ENCODE data around the gene ITSN1. TPM values are rescaled to one million over a fixed set of nuclear protein-coding genes. Genes with fewer than 3 reads are reported as not detected.
"Not testable (repeated sequence)": the region's sequence is repeated elsewhere in the genome, so short reads cannot be mapped to it uniquely, and the experiment has no call there.

The ITSN1 gene
- total RNA-seq, 2 donors from 2014 or later: 2.5 to 2.9 TPM

DNA sequence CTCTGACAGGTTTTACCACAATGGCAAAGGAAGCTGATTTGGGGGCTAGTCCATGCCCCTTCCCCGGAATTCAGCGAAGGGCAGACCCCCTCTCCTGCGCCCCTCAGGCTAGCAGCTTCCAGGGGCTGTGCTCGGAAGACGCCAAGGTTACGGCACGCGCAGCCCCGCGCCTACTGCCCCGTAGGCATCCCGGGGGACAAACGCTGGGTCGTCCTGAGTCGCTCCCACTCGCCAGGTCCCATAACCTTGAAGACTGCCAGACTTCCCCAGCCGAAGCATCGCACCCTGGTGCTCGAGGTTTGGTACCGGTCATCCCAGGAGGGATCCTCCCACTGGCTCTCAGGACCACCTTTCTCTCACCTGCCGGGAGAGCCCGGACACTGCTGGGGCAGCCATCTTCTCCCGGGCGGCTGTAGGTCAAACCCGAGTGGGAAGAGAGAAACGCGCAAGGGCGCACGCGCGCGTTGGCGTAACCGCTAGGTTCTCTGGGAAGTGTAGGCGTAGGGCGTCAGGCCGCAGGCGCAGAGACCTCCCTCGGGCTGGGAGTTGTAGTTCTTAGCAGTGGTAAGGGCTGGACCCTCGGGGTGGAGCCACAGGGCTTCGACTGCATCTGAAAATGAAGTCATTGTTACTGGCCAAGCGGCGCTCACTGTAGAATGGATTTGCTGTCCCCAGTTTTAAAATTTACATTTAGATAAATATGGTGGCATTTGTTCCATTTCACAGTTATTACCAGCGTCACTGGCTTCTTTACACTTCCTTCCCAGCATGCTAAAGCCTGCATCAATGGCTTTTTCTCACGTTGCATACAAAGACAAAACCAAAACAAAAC is 273.3 kb downstream of the ITSN1 start, which contains the start of gene ATP5PO:
ATP5PO (minus strand) TSS at position 437 of the 832 bp plus-strand sequence; CDS start at position 396, 41 bp downstream.
- Mint-ChIP-seq H3K27ac (peak within 1 kb of the TSS; percentile 98), H3K4me3 (peak within 1 kb of the TSS; percentile 97), H3K27me3 (no peaks in the 10 kb centered on the region), H3K36me3 (ENCODE audit: low read depth) (no peaks in the 10 kb centered on the region), H3K4me1 (peaks cover 16% of the 10 kb centered on the region)
- DNase-seq (peak; percentile 87 to 91 (median 91)), ATAC-seq (peak; percentile 99)
- H3K9me3 ChIP-seq (ENCODE audit: control insufficient read depth, low read length, poor library complexity, severe bottlenecking): no peaks in the 10 kb centered on the region

DNA sequence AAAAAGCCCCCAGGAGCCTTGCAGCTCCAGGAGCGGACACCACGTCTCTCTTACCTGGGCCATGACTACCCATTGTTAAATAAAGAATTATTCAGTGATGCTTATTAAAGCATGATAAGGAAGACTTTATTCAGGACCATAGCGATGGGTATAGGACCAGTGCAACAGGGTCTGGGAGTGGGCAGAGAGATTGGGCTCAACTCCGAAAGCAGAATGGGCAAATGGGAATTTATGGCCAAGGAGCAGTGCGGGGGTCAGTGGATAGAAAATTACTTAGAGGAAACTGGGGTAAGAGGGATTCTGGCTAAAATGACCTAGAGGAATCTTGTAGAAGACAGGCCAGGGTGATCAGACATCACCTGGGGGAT is 273.9 kb downstream of the ITSN1 start:
- peak overlapping the region; percentile 97 for H3K4me3 Mint-ChIP-seq
- DNase-seq: no peak
- no peak for ATAC-seq
- H3K9me3 ChIP-seq (ENCODE audit: control insufficient read depth, low read length, poor library complexity, severe bottlenecking): no peaks in the 10 kb centered on the region
- no peaks in the 10 kb centered on the region for H3K27me3 Mint-ChIP-seq
- H3K36me3 Mint-ChIP-seq (ENCODE audit: low read depth): no peaks in the 10 kb centered on the region
- peak overlapping the region; percentile 98 for H3K27ac Mint-ChIP-seq
- peaks cover 16% of the 10 kb centered on the region for H3K4me1 Mint-ChIP-seq

DNA sequence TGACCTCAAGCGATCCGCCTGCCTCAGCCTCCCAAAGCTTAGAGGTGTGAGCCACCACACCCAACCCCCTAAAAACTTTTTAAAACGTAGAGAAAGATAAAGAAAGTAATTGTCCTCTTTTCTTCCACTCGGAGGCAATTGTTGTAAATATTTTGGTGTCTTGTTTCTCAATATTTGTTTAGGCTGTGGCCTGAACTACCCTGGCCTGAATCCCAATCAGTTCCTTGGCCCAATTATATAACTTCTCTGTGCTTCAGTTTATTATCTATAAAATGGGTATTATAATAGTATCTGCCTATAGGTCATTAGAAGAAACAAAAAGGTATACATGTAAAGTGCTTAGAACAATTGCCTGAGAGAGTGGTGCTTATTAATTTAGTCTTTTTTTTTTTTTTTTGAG is 275.1 kb downstream of the ITSN1 start:
- no peak overlapping the region for H3K4me3 Mint-ChIP-seq
- H3K36me3 Mint-ChIP-seq (ENCODE audit: low read depth): no peaks in the 10 kb centered on the region
- no peak overlapping the region for H3K27ac Mint-ChIP-seq
- no peaks in the 10 kb centered on the region for H3K27me3 Mint-ChIP-seq
- ATAC-seq (no peak), DNase-seq (no peak)
- H3K4me1 Mint-ChIP-seq: peaks cover 16% of the 10 kb centered on the region
- no peaks in the 10 kb centered on the region for H3K9me3 ChIP-seq (ENCODE audit: control insufficient read depth, low read length, poor library complexity, severe bottlenecking)

DNA sequence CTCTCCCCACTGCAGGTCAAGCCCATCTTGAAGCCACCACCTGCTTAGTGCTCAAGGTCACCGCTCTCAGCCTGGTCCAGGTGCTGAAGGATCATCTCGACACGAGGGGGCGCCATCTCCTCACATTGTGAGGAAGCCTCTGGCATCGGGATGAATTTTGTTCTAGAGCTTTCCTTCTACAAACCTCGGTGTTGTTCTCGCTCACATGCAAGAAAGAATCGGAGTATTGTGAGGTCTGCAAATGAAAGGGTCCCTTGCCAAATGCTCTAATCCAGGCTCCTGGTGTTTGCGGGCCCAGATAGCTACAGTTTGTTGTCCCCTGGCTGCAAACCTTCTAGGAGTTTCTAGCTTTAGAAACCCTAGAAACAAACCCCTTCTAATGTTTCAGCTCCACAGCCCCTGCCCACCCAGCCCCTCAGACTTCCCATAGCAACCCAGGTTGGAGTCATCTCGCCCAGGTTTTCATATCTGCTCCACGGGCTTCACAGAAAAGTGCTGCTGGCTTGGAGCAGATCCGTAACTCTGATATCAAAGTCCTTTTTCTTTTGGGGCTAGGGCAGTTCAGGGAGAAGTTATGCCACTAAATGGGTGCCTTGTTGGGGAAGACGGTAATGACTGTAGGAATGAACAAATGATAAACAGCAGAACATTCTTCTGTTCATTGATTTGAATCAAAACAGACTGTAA is 281.9 kb downstream of the ITSN1 start:
- Mint-ChIP-seq H3K27me3 (no peaks in the 10 kb centered on the region), H3K36me3 (ENCODE audit: low read depth) (no peaks in the 10 kb centered on the region), H3K27ac (peak overlapping the region; percentile 21), H3K4me1 (peaks cover 7% of the 10 kb centered on the region), H3K4me3 (no peak overlapping the region)
- ATAC-seq (peak; percentile 98), DNase-seq (peak; percentile 74 to 90 (median 75))
- no peaks in the 10 kb centered on the region for H3K9me3 ChIP-seq (ENCODE audit: control insufficient read depth, low read length, poor library complexity, severe bottlenecking)

DNA sequence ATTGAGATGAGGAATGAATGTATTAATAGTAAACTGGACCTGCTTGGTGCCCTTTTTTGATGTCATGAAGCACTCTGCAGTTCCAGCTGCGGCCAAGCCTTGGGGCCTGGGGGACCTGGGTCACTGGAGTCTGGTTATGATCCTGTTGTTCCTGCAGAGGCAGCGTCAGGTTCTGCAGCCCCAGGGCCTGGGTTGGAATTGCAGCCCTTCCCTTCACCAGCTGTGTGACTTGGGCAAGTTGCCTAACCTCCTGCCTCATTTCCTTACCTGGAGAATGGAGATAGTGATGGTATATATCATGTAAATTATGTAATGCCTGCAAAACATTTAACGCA is 282.4 kb downstream of the ITSN1 start:
- H3K27ac Mint-ChIP-seq: peak overlapping the region; percentile 21
- ATAC-seq (no peak), DNase-seq (no peak)
- H3K36me3 Mint-ChIP-seq (ENCODE audit: low read depth): no peaks in the 10 kb centered on the region
- H3K9me3 ChIP-seq (ENCODE audit: control insufficient read depth, low read length, poor library complexity, severe bottlenecking): no peaks in the 10 kb centered on the region
- peaks cover 7% of the 10 kb centered on the region for H3K4me1 Mint-ChIP-seq
- H3K4me3 Mint-ChIP-seq: no peak overlapping the region
- no peaks in the 10 kb centered on the region for H3K27me3 Mint-ChIP-seq

DNA sequence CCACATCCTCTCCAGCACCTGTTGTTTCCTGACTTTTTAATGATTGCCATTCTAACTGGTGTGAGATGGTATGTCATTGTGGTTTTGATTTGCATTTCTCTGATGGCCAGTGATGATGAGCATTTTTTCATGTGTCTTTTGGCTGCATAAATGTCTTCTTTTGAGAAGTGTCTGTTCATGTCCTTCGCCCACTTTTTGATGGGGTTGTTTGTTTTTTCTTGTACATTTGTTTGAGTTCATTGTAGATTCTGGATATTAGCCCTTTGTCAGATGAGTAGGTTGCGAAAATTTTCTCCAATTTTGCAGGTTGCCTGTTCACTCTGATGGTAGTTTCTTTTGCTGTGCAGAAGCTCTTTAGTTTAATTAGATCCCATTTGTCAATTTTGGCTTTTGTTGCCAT is 283.9 kb downstream of the ITSN1 start:
- not testable (repeated sequence) for H3K9me3 ChIP-seq (ENCODE audit: control insufficient read depth, low read length, poor library complexity, severe bottlenecking); H3K4me1 Mint-ChIP-seq; H3K4me3 Mint-ChIP-seq; H3K27ac Mint-ChIP-seq; DNase-seq; H3K36me3 Mint-ChIP-seq (ENCODE audit: low read depth); H3K27me3 Mint-ChIP-seq; ATAC-seq

DNA sequence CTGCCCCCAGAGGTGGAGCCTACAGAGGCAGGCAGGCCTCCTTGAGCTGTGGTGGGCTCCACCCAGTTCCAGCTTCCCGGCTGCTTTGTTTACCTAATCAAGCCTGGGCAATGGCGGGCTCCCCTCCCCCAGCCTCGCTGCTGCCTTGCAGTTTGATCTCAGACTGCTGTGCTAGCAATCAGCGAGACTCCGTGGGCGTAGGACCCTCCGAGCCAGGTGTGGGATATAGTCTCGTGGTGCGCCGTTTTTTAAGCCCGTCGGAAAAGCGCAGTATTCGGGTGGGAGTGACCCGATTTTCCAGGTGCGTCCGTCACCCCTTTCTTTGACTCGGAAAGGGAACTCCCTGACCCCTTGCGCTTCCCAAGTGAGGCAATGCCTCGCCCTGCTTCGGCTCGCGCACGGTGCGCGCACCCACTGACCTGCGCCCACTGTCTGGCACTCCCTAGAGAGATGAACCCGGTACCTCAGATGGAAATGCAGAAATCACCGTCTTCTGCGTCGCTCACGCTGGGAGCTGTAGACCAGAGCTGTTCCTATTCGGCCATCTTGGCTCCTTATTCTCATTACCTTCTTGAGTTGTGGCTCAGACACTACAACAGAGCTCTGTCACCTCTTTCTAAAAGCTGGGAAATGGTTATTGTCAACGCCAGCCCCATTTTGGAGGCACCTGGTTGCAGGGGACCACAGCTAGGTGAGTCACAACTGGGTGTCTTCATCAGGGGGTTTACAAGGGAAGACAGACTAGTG is 288.9 kb downstream of the ITSN1 start:
- H3K36me3 Mint-ChIP-seq (ENCODE audit: low read depth); H3K27me3 Mint-ChIP-seq; H3K9me3 ChIP-seq (ENCODE audit: control insufficient read depth, low read length, poor library complexity, severe bottlenecking): not testable (repeated sequence)
- Mint-ChIP-seq H3K4me1 (peaks cover 26% of the 10 kb centered on the region), H3K4me3 (peak overlapping the region; percentile 100), H3K27ac (peak overlapping the region; percentile 100)
- ATAC-seq (peak; percentile 96), DNase-seq (peak; percentile 39 to 70 (median 57))

DNA sequence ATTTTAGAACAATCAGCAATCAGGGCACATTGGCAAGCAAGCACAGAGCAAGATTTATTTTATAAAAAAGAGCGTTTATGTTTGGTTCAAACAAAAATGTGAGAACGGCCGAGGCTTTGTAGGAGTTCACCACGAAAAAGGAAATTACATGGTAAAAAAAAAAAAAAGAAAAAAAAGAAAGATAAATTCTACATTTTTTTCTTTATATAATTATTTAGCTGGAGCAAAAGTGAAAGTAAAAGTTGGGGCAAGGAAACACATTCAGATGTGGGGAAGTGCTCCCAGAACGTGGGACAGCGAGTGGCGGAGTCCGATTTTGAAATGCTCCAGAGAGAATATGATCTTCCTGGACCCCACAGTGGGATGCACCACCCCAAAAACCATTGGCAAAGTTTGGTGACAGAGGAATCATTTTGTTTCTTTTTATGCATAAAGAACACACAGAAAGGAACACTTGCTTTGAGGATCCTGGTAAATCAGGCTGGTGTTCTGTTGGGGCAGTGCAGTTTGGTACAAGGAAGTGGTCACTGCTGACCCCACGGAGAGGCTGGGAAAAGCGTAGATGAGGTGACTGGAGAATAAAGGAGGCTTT is 289.6 kb downstream of the ITSN1 start:
- Mint-ChIP-seq H3K27me3 (no peaks in the 10 kb centered on the region), H3K27ac (peak overlapping the region; percentile 100), H3K4me3 (peak overlapping the region; percentile 100), H3K36me3 (ENCODE audit: low read depth) (peaks cover 7% of the 10 kb centered on the region), H3K4me1 (peaks cover 28% of the 10 kb centered on the region)
- no peaks in the 10 kb centered on the region for H3K9me3 ChIP-seq (ENCODE audit: control insufficient read depth, low read length, poor library complexity, severe bottlenecking)
- ATAC-seq: peak; percentile 24
- DNase-seq: peak in 1 of 3 donors; percentile 17

DNA sequence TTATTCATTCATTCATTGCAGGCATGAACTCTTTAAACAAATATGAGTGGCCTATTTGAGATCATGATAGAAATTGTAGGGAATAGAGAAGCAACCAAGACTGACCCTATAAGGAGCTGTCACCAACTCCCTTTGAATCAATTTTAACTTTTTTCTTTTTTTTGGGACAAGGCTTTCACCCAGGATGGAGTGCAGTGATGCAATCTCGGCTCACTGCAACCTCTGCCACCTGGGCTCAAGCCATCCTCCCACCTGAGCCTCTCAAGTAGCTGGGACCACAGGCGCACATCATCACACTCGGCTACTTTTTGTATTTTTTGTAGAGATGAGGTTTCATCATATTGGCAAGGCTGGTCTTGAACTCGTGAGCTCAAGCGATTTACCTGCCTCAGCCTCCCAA is 290.4 kb downstream of the ITSN1 start:
- H3K9me3 ChIP-seq (ENCODE audit: control insufficient read depth, low read length, poor library complexity, severe bottlenecking): no peaks in the 10 kb centered on the region
- Mint-ChIP-seq H3K4me1 (peaks cover 32% of the 10 kb centered on the region), H3K27ac (peak overlapping the region; percentile 100), H3K4me3 (peak overlapping the region; percentile 100), H3K36me3 (ENCODE audit: low read depth) (peaks cover 7% of the 10 kb centered on the region), H3K27me3 (no peaks in the 10 kb centered on the region)
- ATAC-seq (no peak), DNase-seq (no peak)

DNA sequence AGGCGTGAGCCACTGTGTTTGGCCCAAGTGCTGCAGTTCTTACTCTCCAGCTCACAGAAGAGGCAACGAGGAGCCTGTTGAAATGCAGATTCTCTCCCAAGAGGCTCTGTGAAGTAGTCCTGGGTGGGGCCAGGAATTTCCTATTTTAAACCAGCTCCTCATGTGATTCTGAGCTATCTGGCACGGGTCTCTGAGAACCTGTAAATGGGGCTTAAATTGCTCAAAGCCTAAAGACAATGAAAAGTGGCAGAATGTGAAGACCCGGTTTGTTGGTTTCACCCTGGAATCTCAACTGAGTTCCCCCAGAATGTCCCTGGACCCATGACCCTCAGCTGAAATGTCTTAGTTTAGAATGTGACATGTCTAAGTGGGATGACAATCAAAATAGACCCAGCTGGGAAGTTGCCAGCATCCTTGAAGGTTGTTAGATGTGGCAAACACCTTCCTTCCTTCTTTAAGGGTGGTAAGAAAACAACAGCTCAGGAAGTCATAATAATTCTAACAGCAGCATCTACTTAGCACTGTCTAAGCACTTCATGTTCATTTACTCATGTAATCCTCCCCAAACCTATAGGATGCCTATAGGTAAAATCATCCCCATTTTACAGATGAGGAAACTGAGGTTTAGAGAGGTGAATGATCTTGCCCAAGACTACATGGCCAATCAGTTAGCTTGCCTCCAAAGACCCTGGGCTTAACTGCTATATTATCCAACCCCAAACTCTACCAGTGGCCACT is 294.2 kb downstream of the ITSN1 start:
- peaks cover 44% of the 10 kb centered on the region for H3K4me1 Mint-ChIP-seq
- DNase-seq: peak in 2 of 3 donors; percentile 20 to 44
- H3K4me3 Mint-ChIP-seq: peak overlapping the region; percentile 82
- H3K36me3 Mint-ChIP-seq (ENCODE audit: low read depth): peaks cover 10% of the 10 kb centered on the region
- H3K9me3 ChIP-seq (ENCODE audit: control insufficient read depth, low read length, poor library complexity, severe bottlenecking): no peaks in the 10 kb centered on the region
- H3K27ac Mint-ChIP-seq: peak overlapping the region; percentile 100
- H3K27me3 Mint-ChIP-seq: no peaks in the 10 kb centered on the region
- peak; percentile 80 for ATAC-seq

DNA sequence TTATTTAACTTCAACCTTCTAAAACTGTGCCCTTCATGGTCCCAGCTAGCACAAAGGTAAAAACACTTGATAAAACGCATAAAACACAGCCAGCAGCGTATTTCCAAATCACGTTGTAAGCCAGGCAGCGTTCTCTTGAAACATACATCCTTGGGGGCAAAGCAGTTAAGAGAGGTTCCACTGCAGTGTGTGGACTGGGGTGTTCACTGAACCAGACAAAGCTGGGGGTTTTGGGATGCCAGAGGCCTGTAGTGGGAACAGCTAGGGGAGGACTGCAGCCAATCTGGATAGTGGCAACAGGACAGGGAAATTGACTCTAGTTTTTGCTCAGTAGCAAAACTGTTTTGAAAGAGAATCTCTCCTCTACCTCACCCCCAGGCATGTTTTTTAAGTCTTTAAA is 294.8 kb downstream of the ITSN1 start:
- H3K4me3 Mint-ChIP-seq: peak overlapping the region; percentile 82
- peaks cover 37% of the 10 kb centered on the region for H3K4me1 Mint-ChIP-seq
- ATAC-seq: no peak
- DNase-seq: no peak
- no peaks in the 10 kb centered on the region for H3K9me3 ChIP-seq (ENCODE audit: control insufficient read depth, low read length, poor library complexity, severe bottlenecking)
- peaks cover 5% of the 10 kb centered on the region for H3K36me3 Mint-ChIP-seq (ENCODE audit: low read depth)
- H3K27me3 Mint-ChIP-seq: no peaks in the 10 kb centered on the region
- H3K27ac Mint-ChIP-seq: peak overlapping the region; percentile 100

DNA sequence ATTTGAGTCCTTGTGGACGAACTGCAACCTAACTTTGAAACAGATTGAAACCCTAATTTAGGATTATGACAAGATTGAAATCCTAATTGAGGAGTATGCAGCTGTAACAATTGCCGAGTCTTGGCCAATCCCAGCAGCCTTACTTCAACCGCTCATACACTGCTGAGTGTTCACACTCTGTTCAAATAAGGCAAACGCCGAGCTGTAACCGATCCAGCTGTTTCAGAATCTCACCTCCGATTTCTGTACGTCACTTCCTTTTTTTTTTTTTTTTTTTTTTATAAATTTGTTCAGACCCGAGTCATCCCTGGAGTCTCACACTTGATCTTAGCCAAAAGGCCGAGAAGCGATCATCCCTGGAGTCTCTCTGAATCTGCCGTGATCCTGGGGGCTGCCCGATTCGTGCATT is 295.6 kb downstream of the ITSN1 start:
- Mint-ChIP-seq H3K4me1 (peaks cover 30% of the 10 kb centered on the region), H3K27ac (peak overlapping the region; percentile 100), H3K36me3 (ENCODE audit: low read depth) (peaks cover 5% of the 10 kb centered on the region), H3K27me3 (no peaks in the 10 kb centered on the region), H3K4me3 (peak overlapping the region; percentile 56)
- DNase-seq (peak in 1 of 3 donors; percentile 27), ATAC-seq (peak; percentile 50)
- no peaks in the 10 kb centered on the region for H3K9me3 ChIP-seq (ENCODE audit: control insufficient read depth, low read length, poor library complexity, severe bottlenecking)

All from T-helper 17 cell (primary cell).